ENCODE data around the gene KCNQ1. TPM values are rescaled to one million over a fixed set of nuclear protein-coding genes. Genes with fewer than 3 reads are reported as not detected.

The KCNQ1 gene
- total and polyA plus RNA-seq, 2 of the 13 experiments (the other 11 are each of a cell fraction or from before 2014, with no cell fraction given), result 0.02 to 0.08 TPM

- FAIRE-seq (no peak), ATAC-seq (peak; percentile 45; the same call in 2 of the 3 replicates), DNase-seq (ENCODE audit: low spot score) (peak; percentile 60)
- no peak overlapping the region for H3K9ac ChIP-seq (ENCODE audit: insufficient read depth, low read depth, low read length)
- H3K4me3 ChIP-seq (replicated peaks in 1 of 3; ENCODE audit: insufficient read depth in 1 of 3, low read depth in 2 of 3, low read length in 3 of 3), result no peak overlapping the region; a peak in 1 of 6 replicates
- no peaks in the 10 kb centered on the region for H3K36me3 ChIP-seq (replicated peaks in 1 of 2; ENCODE audit: control insufficient read depth in 1 of 2, insufficient read depth in 2 of 2, low read length in 2 of 2)
- H3K4me1 ChIP-seq (ENCODE audit: insufficient read depth, low read length), result peaks cover 10% of the 10 kb centered on the region
- BruUV-seq (replicated peaks), result no TSS peak
- H3K9me3 ChIP-seq (ENCODE audit: low read length), result peaks cover 29% of the 10 kb centered on the region
- in situ Hi-C loops (cut with HindIII; ENCODE audit: extremely low pct_ligation_motif_present, low pct_unique_long_range_greater_than_20kb), result no loop called here
- H2AFZ ChIP-seq (ENCODE audit: low read length), result no peak overlapping the region
- intact Hi-C loops (cut with micrococcal nuclease; ENCODE audit: unreplicated experiment), result no loop called here
- H3K27ac ChIP-seq (ENCODE audit: extremely low read length, insufficient read depth, low read length), result no peak overlapping the region
- POLR2A ChIA-PET, result no interaction called here
- H4K20me1 ChIP-seq (ENCODE audit: insufficient read depth, low read length), result no peaks in the 10 kb centered on the region
- H3K4me2 ChIP-seq (ENCODE audit: low read depth, low read length), result peak overlapping the region; percentile 3; the same call in 1 of the 2 replicates
- H3K79me2 ChIP-seq (ENCODE audit: insufficient read depth, low read length), result no peaks in the 10 kb centered on the region
- peaks cover 1 to 74% of the 10 kb centered on the region in 2 experiments; a peak in 4 of 5 replicates for H3K27me3 ChIP-seq (ENCODE audit: control insufficient read depth in 1 of 2, insufficient read depth in 2 of 2, low read length in 2 of 2)
- TF ChIP-seq TEAD3 (CRISPR knock-in tag; optimal IDR thresholded peaks at IDR 0.05; ENCODE audit: borderline replicate concordance), result peak; percentile 26
- TF ChIP-seq FOSL2 (CRISPR knock-in tag; IDR thresholded peaks at IDR 0.05), result peak; percentile 82
- 0 out of 2 replicates have a peak, but pooled peaks have one; percentile 20 for TF ChIP-seq PATZ1 (CRISPR knock-in tag; IDR thresholded peaks at IDR 0.05)
- peak; percentile 67; the same call in 1 of the 2 replicates for TF ChIP-seq ZNF12 (CRISPR knock-in tag; IDR thresholded peaks at IDR 0.05)
- TF ChIP-seq CEBPB (IDR thresholded peaks at IDR 0.05; ENCODE audit: borderline replicate concordance, low read depth, low read length), result peak; percentile 38; the same call in 1 of the 2 replicates
- TF ChIP-seq POLR2AphosphoS5 (IDR thresholded peaks at IDR 0.05; ENCODE audit: low read depth, low read length), result no peak
- under 1% methylated on average over 13 of the region's 29 CpGs for WGBS (ENCODE audit: low lambda C conversion rate)
- CTCF ChIA-PET (ENCODE audit: low intra/inter-chr PET ratio, low total read pairs), result no interaction called here
Measured at GRCh38 chr11:2825889-2826678, 381.3 kb downstream of the KCNQ1 start.

Data from HepG2 (cell line).